ENCODE measurements around the gene HSPA4L. TPM values are rescaled to one million over a fixed set of nuclear protein-coding genes. Genes with fewer than 3 reads are reported as not detected.

Gene HSPA4L
- total RNA-seq, 1 experiment from 2014 or later, result 3.8 TPM

- Histone ChIP-seq H3K4me3 (ENCODE audit: low read depth, low read length, poor library complexity, severe bottlenecking) (no peak overlapping the region), H3K36me3 (ENCODE audit: insufficient read depth, low read length, poor library complexity, severe bottlenecking) (no peaks in the 10 kb centered on the region), H3K27me3 (replicated peaks; ENCODE audit: insufficient read depth, low read depth, low read length, poor library complexity) (no peaks in the 10 kb centered on the region), H3K4me1 (ENCODE audit: insufficient read depth, low read length, poor library complexity, severe bottlenecking) (no peaks in the 10 kb centered on the region), H3K27ac (ENCODE audit: low read depth, low read length, poor library complexity, severe bottlenecking) (no peak overlapping the region), H3K9me3 (ENCODE audit: low read depth, low read length, poor library complexity, severe bottlenecking) (no peaks in the 10 kb centered on the region)
- TF ChIP-seq CTCF (conservative IDR thresholded peaks at IDR 0.05; ENCODE audit: low read depth, low read length), result no peak
- no peak for TF ChIP-seq EZH2 (IDR thresholded peaks at IDR 0.05; ENCODE audit: borderline replicate concordance, low read depth, low read length, poor library complexity, severe bottlenecking)
- intact Hi-C loops (cut with micrococcal nuclease; ENCODE audit: unreplicated experiment), result no loop called here
- no peak for DNase-seq (ENCODE audit: low spot score)
- ChIA-PET POLR2A (ENCODE audit: low non-redundant PET) (no interaction called here), CTCF (no interaction called here)
- BruUV-seq (replicated peaks), result no TSS peak
These were observed 44.8 kb upstream of the HSPA4L start for GRCh38 chr4:127737295-127737694.

GRCh38 chr4:127741247-127741646, 40.9 kb upstream of the HSPA4L start:
- intact Hi-C loops (cut with micrococcal nuclease; ENCODE audit: unreplicated experiment), result no loop called here
- Histone ChIP-seq H3K4me3 (ENCODE audit: low read depth, low read length, poor library complexity, severe bottlenecking) (no peak overlapping the region), H3K4me1 (ENCODE audit: insufficient read depth, low read length, poor library complexity, severe bottlenecking) (no peaks in the 10 kb centered on the region)

GRCh38 chr4:127747883-127748282, 34.2 kb upstream of the HSPA4L start:
- intact Hi-C loops (cut with micrococcal nuclease; ENCODE audit: unreplicated experiment), result no loop called here
- Histone ChIP-seq H3K36me3 (ENCODE audit: insufficient read depth, low read length, poor library complexity, severe bottlenecking) (no peaks in the 10 kb centered on the region), H3K27ac (ENCODE audit: low read depth, low read length, poor library complexity, severe bottlenecking) (no peak overlapping the region), H3K9me3 (ENCODE audit: low read depth, low read length, poor library complexity, severe bottlenecking) (peaks cover 9% of the 10 kb centered on the region), H3K4me3 (ENCODE audit: low read depth, low read length, poor library complexity, severe bottlenecking) (no peak overlapping the region), H3K4me1 (ENCODE audit: insufficient read depth, low read length, poor library complexity, severe bottlenecking) (no peaks in the 10 kb centered on the region), H3K27me3 (replicated peaks; ENCODE audit: insufficient read depth, low read depth, low read length, poor library complexity) (peaks cover 4% of the 10 kb centered on the region)
- ChIA-PET CTCF (no interaction called here), POLR2A (ENCODE audit: low non-redundant PET) (no interaction called here)
- TF ChIP-seq CTCF (conservative IDR thresholded peaks at IDR 0.05; ENCODE audit: low read depth, low read length) (no peak), EZH2 (IDR thresholded peaks at IDR 0.05; ENCODE audit: borderline replicate concordance, low read depth, low read length, poor library complexity, severe bottlenecking) (no peak)
- BruUV-seq (replicated peaks), result no TSS peak
- no peak for DNase-seq (ENCODE audit: low spot score)

More at GRCh38 chr4:127741247-127741646, 40.9 kb upstream of the HSPA4L start:
- no TSS peak for BruUV-seq (replicated peaks)
- TF ChIP-seq EZH2 (IDR thresholded peaks at IDR 0.05; ENCODE audit: borderline replicate concordance, low read depth, low read length, poor library complexity, severe bottlenecking) (no peak), CTCF (conservative IDR thresholded peaks at IDR 0.05; ENCODE audit: low read depth, low read length) (no peak)
- Histone ChIP-seq H3K36me3 (ENCODE audit: insufficient read depth, low read length, poor library complexity, severe bottlenecking) (no peaks in the 10 kb centered on the region), H3K27me3 (replicated peaks; ENCODE audit: insufficient read depth, low read depth, low read length, poor library complexity) (peaks cover 4% of the 10 kb centered on the region), H3K9me3 (ENCODE audit: low read depth, low read length, poor library complexity, severe bottlenecking) (no peaks in the 10 kb centered on the region), H3K27ac (ENCODE audit: low read depth, low read length, poor library complexity, severe bottlenecking) (no peak overlapping the region)
- CTCF ChIA-PET, result no interaction called here
- DNase-seq (ENCODE audit: low spot score), result no peak
- POLR2A ChIA-PET (ENCODE audit: low non-redundant PET), result no interaction called here

Measured in A673 (cell line).